ENCODE data around the gene ACTRT2.

ACTRT2 gene

DNA sequence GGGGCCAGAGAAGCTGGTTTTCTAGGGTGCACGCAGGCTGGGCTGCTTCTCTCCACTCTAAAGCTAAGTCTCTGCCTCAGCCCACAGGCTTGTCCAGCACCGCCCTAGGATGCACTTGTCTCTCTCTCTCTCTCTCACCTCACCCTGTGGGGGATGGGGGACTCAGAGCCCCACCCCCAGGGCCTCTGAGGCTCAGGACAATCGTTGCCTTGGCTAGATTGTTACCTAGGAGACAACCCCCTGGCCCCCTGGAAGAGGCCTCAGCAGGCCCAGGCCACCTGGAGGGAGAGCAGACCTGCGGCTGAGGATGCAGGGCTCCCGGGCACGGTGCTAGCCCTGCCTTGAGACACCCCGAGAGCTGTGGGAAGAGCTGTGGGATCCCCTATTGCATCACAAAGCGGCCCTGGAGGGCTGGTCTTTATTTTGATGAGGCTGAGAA is at the start of gene ACTRT2:
Gene ACTRT2 (plus strand): TSS at position 235 of the 439 bp plus-strand sequence. CDS start 220 bp downstream, outside the sequence.
- TF ChIP-seq JUND (IDR thresholded peaks at IDR 0.05; ENCODE audit: low read depth), result no peak
- in situ Hi-C loops (cut with HindIII; ENCODE audit: low pct_unique_long_range_greater_than_20kb, low sequenced_read_pairs), result no loop called here
- no peak for DNase-seq (ENCODE audit: low read depth in 1 of 2, low spot score in 1 of 2)

DNA sequence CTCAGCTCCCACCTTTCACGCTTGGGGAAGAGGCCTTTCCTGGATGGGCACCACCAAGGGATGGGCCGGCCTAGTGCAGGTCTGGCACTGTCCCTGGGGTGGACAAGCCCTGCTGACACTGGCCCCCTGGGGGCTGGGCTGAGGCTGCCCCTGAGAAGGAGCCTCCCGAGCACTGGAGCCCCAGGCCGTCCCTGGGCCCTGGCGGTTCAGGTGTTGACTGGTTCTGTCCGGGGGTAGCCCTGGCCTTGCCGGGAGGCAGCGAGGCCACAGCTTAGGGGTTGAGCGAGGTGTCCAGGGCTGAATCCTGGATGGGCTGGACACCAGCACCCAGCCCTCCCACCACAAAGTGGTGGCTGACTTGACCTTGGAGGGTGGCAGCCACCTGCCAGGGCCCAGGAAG is 49.7 kb upstream of the ACTRT2 start:
- in situ Hi-C loops (cut with HindIII; ENCODE audit: low pct_unique_long_range_greater_than_20kb, low sequenced_read_pairs), result no loop called here
- DNase-seq (ENCODE audit: low read depth in 1 of 2, low spot score in 1 of 2), result no peak
- TF ChIP-seq JUND (IDR thresholded peaks at IDR 0.05; ENCODE audit: low read depth), result no peak

DNA sequence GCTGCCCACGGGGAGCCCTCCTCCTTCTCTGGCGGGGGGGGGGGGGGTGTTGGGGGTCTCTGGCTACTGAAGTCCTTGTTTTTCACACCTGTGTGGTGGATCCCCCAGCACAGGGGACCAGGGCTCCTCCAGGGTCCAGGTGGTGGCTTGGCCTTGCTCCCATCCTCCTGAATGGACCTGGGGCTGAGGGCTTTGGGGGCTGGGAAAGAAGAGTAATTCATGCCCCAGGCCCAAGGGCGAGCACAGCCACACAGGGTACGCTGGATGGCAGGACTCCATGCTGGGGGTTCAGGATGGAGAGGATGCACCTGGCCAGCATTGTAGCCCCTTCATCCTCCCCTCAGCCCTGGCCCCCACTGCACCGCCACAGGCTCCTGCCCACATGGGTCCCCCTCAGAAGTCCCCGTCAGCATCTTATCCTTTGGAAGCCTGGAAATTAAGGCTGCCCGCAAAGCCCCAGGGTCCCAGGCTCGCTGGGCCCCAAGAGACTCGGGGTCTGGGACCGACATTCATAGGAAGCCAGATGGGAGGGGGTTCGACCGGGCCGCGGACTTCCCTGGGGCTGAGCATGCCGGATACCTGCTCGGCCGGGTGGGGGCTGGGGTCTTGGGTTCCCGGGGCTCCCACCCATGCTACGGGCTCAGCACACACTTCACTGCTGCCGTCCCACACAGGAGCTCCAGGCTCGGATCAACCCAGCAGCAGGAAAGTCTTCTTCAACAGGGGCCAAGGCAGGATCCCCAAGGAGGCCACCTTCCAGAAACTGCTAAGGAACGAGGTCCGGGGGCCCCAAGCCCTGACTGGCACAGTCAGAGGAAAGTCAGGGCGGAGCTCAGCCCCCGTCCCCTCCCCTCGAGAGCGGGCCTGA is 49.0 kb upstream of the ACTRT2 start:
- TF ChIP-seq JUND (IDR thresholded peaks at IDR 0.05; ENCODE audit: low read depth), result no peak
- DNase-seq (ENCODE audit: low read depth in 1 of 2, low spot score in 1 of 2), result no peak
- in situ Hi-C loops (cut with HindIII; ENCODE audit: low pct_unique_long_range_greater_than_20kb, low sequenced_read_pairs), result no loop called here

DNA sequence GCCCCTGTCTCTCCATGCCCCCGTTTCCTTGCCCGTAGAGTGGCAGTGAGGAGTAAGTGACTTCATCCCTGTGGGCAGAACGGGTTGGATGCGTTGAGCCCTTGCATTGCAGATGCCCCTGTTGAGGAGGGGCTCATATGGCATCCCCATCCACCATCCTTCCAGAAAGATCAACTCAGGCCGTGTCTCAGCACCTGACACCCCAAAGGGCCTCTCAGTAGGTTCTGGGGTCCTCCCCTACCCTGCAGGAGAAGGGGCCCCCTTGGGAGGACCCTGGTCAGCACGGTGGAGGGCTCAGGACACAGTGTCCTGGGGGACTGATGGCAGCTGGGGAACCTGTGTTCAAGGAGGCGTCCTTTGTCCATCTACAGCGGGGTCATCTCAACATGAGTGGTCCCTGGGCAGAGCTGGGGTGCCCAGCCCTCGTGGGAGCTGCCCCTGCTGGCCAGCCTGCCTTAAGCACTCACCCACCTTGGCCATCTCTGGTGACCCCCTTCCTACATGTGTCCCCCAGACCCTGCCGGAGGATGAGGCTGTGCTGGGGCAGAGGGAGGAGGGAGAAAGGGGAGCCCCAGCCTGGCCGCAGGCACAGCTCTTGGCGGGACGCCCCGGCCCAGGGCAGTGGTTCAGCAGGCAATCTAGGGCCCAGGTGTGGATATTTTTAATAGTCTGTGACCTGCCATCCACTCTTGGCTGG is 48.2 kb upstream of the ACTRT2 start:
- no peak for TF ChIP-seq JUND (IDR thresholded peaks at IDR 0.05; ENCODE audit: low read depth)
- no peak for DNase-seq (ENCODE audit: low read depth in 1 of 2, low spot score in 1 of 2)
- in situ Hi-C loops (cut with HindIII; ENCODE audit: low pct_unique_long_range_greater_than_20kb, low sequenced_read_pairs), result no loop called here

DNA sequence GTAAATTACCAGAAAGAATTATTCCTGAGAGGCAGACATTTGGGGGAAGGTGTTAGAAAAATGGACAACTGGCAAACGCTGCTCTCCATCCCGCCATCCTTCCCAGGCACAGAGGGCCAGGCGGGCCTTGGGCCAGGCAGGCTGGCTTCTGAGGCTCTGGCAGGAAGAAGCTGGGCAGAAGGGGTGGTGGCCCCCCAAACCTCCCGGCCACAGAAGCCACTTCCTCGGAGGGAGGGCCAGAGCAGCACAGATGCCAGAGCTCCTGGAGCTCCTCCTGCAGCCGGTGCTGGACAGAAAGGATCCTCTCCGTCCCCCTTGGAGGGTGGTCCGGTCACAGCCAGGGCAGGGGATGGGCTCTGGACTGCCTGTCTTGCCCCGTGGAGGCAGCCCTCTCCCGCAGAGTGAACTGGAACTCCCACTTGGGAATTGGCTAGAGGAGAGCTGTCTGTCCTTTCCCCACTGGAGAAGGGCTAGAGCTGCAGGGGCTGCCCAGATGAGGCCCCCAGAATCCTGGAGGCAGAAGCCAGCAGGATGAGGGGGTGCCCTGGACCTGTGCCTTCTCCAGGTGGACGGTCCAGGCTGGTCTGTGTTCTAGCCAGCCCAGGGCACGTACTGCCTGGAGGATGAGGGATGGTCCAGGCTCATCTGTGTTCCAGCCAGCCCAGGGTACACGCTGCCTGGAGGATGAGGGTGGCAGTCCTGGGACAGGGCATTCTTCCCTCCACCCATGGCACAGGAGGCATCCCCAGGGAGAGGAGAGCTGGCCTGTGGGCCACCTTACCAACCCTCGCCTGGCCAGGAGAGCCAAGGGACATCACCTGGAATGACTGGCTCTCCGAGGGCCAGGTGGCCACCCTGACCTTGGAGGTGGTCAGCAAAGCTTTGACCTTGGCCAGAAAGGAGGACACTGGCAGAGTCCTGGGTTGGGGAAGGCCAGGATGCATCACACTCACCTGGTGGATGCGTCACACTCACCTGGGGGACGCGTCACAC is 47.4 kb upstream of the ACTRT2 start:
- no peak for DNase-seq (ENCODE audit: low read depth in 1 of 2, low spot score in 1 of 2)
- TF ChIP-seq JUND (IDR thresholded peaks at IDR 0.05; ENCODE audit: low read depth), result no peak
- in situ Hi-C loops (cut with HindIII; ENCODE audit: low pct_unique_long_range_greater_than_20kb, low sequenced_read_pairs), result no loop called here

DNA sequence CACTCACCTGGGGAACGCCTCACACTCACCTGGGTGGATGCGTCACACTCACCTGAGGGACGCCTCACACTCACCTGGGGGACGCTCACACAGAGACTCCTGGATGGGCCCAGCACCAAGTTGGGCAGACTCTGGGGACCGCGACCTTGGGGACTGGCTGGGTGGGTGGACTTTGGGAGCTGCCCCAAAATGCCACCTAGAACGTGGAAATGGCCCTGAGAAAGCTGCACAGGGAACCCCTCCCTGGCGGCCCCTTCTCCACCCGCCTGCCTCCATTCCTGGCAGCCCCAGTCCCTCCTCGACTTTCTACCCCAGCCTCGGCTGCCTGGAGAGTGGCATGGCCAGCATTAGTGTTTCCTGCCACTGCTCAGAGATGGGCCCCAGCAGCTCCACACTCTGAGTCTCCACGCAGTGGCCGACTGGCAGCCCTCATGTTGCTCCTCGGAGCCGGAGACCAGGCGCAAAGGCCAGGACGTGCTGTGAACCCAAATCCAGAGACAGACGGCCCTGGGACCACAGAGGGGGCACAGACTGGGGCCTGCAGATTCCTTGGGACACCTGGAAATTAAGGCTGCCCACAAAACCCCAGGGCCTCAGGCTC is 46.5 kb upstream of the ACTRT2 start:
- in situ Hi-C loops (cut with HindIII; ENCODE audit: low pct_unique_long_range_greater_than_20kb, low sequenced_read_pairs), result no loop called here
- no peak for TF ChIP-seq JUND (IDR thresholded peaks at IDR 0.05; ENCODE audit: low read depth)
- DNase-seq (ENCODE audit: low read depth in 1 of 2, low spot score in 1 of 2), result no peak

DNA sequence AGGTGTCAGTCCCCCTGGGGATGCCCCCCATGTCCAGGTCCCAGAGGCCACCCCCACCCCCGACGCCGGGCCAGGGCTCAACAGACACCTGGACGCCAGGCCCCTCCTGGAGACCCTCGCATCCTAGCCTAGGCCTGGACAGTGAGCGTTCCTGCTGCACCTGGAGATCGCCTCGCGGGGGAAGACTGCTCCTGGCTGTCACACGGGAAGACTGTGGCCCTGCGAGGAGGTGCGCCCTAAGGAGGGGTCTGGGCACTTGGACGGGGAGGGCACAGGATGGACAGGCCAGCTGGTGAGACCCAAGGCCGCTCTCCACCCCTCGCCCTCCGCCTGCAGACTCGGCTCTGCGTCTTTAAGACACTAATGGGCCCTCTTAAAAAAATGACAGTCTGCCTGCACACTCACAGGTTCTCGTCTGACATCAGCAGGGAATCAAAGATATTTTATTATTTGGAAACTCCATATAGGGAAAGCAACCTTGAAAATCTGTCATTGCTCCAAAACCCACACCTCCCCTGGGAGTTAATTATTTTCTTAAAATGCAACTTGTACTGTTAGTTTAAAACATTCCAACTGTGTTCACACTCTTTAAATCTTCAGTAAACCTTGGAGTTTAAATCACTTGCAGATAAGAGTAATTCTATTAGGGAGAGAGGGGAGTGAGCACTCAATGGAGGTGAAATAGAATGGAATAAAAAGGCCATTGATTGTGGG is 45.6 kb upstream of the ACTRT2 start:
- in situ Hi-C loops (cut with HindIII; ENCODE audit: low pct_unique_long_range_greater_than_20kb, low sequenced_read_pairs), result no loop called here
- DNase-seq (ENCODE audit: low read depth in 1 of 2, low spot score in 1 of 2), result no peak

DNA sequence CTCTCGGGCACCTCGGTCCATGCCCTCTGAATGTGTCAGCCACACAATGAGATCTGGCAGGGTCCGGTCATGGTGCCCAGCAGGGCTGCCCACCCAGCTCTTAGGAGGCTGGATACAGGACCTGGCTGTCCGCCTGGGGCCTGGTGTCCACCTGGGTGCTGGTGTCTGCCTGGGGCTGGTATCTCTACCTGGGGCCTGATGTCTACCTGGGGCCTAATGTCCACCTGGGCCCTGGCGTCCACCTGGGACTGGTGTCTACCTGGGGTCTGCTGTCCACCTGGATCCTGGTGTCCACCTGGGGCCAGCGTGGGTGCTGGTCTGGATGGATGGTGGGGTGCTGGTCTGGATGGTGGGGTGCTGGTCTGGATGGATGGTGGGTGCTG is 45.1 kb upstream of the ACTRT2 start:
- in situ Hi-C loops (cut with HindIII; ENCODE audit: low pct_unique_long_range_greater_than_20kb, low sequenced_read_pairs), result no loop called here
- no peak for TF ChIP-seq JUND (IDR thresholded peaks at IDR 0.05; ENCODE audit: low read depth)
- no peak for DNase-seq (ENCODE audit: low read depth in 1 of 2, low spot score in 1 of 2)

More for the DNA sequence above, 45.6 kb upstream of the ACTRT2 start:
- TF ChIP-seq JUND (IDR thresholded peaks at IDR 0.05; ENCODE audit: low read depth), result no peak

DNA sequence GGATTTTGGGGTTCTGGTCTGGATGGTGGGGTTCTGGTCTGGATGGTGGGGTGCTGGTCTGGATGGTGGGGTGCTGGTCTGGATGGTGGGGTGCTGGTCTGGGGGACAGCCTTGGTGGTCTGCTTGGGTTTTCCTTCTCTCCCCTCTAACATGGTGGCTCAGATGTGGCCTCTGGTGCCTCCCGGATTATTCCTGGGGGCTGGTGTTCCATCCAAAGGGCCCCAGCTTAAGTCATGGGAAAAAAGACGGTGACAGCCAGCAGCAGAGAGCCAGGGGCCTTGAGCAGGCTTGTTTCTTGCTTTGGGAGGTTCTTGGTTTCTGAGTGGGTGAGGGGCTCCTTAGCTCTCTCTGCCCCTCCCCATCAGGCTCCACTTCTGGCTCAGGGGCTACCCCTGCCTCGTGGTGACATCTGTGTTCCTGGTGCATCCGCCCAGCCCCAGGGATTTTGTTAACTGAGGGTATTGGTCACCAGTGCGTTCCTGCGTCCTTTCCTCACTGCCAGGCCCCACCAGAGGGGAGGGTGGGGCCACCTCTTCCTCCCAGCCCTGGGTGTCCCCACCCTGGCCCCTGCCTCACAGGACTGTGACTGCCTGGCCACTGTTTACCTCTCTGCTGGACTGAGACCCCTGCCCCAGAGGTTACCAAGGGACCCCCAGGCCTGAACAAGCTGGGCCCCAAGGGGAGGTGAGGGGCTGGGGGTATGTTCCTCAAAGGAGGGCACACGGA is 43.2 kb upstream of the ACTRT2 start:
- in situ Hi-C loops (cut with HindIII; ENCODE audit: low pct_unique_long_range_greater_than_20kb, low sequenced_read_pairs), result no loop called here
- DNase-seq (ENCODE audit: low read depth in 1 of 2, low spot score in 1 of 2), result no peak
- no peak for TF ChIP-seq JUND (IDR thresholded peaks at IDR 0.05; ENCODE audit: low read depth)

DNA sequence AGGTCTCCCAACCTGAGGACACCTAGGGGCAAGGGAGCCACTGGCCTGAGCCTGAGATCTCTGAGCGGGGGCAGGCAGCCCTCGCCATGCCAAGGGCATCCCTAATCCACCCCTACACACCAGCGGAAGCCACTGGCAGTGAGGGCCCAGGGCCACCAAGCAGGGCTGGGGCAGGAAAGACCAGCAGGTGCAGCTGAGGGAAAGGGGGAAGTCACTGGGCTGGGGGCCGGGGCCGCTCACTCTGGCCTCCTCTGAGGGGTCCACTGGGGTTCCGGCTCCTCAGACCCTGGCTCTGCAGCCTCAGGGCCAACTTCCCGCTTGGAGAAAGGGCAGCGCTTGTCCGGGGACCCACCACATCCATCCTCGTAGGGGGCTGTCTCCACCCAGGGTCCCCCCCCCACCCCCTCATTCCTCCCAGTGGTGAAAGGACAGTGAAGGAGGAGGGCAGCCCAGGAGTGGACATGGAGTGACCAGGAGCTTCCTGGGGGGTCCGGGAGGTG is 42.5 kb upstream of the ACTRT2 start:
- TF ChIP-seq JUND (IDR thresholded peaks at IDR 0.05; ENCODE audit: low read depth), result no peak
- DNase-seq (ENCODE audit: low read depth in 1 of 2, low spot score in 1 of 2), result no peak
- in situ Hi-C loops (cut with HindIII; ENCODE audit: low pct_unique_long_range_greater_than_20kb, low sequenced_read_pairs), result no loop called here

All from T47D (cell line).